Measurements from ENCODE around the gene UNG. TPM values are rescaled to one million over a fixed set of nuclear protein-coding genes. Genes with fewer than 3 reads are reported as not detected.

Gene UNG
- total RNA-seq, 1 donor from 2014 or later: 26.8 TPM

- DNase-seq: no peak
These were observed 7.7 kb upstream of the UNG start for GRCh38 chr12:109089683-109090082.

GRCh38 chr12:109092497-109093021, 4.8 kb upstream of the UNG start:
- no peak for DNase-seq

GRCh38 chr12:109093022-109093918, 4.1 kb upstream of the UNG start, which contains the start of gene ALKBH2:
Gene ALKBH2 (minus strand): TSS chr12:109093472. CDS start chr12:109092786, 686 bp downstream.
- DNase-seq: peak; percentile 84

- no peak for DNase-seq
These were observed 310 bp upstream of the UNG start for GRCh38 chr12:109097140-109097434.

- no peak for DNase-seq
These were observed 797 bp downstream of the UNG start for GRCh38 chr12:109098183-109098604.

GRCh38 chr12:109098651-109099050, 1.3 kb downstream of the UNG start:
- DNase-seq: no peak

- no peak for DNase-seq
These were observed 2.1 kb downstream of the UNG start for GRCh38 chr12:109099431-109100020.

GRCh38 chr12:109100741-109101140, 3.3 kb downstream of the UNG start:
- DNase-seq: no peak

- no peak for DNase-seq
These were observed 5.1 kb downstream of the UNG start for GRCh38 chr12:109102491-109102890.

- DNase-seq: no peak
These were observed 7.8 kb downstream of the UNG start for GRCh38 chr12:109105176-109105575.

- DNase-seq: no peak
These were observed 12.5 kb downstream of the UNG start for GRCh38 chr12:109109746-109110350.

- DNase-seq: peak; percentile 54
These were observed 13.6 kb downstream of the UNG start for GRCh38 chr12:109110988-109111495.

GRCh38 chr12:109112720-109113465, 15.5 kb downstream of the UNG start:
- no peak for DNase-seq

GRCh38 chr12:109113661-109114321, 16.4 kb downstream of the UNG start:
- DNase-seq: no peak

- DNase-seq: no peak
These were observed 17.2 kb downstream of the UNG start for GRCh38 chr12:109114644-109115043.

GRCh38 chr12:109115404-109115757, 18.0 kb downstream of the UNG start:
- DNase-seq: no peak

GRCh38 chr12:109115758-109116610, 18.6 kb downstream of the UNG start, which contains the start of gene ACACB:
Gene ACACB (plus strand): TSS chr12:109116587. CDS start chr12:109139406, 22,819 bp downstream.
- peak; percentile 68 for DNase-seq

GRCh38 chr12:109116611-109116949, 19.2 kb downstream of the UNG start:
- no peak for DNase-seq

- DNase-seq: no peak
These were observed 22.7 kb downstream of the UNG start for GRCh38 chr12:109120095-109120494.

- no peak for DNase-seq
These were observed 23.2 kb downstream of the UNG start for GRCh38 chr12:109120557-109120956.

Data from occipital lobe (tissue), 2 donors.